Smooth muscle cell of bladder (primary cell): ENCODE data around the gene INA. TPM values are rescaled to one million over a fixed set of nuclear protein-coding genes. Genes with fewer than 3 reads are reported as not detected.

ENCODE experiments used
- total RNA-seq: library from RNA; depleted of rRNA; stranded (reverse); fragments of >200 nt; gene quantifications from 2 replicates; pipeline ENCODE4 v1.2.3, GENCODE V29; 2014

Gene INA
- total RNA-seq = 0.18 and 0.28 TPM in 2 replicates

GRCh38 chr10:103276896-103277712 is at the start of gene INA:
INA (plus strand) TSS chr10:103277138; CDS start chr10:103277212, 74 bp downstream.

GRCh38 chr10:103245587-103245986 is 31.4 kb upstream of the INA start, which contains the start of gene RPEL1:
RPEL1 (plus strand) TSS chr10:103245887; CDS start chr10:103245997, 110 bp downstream.

Other genes starting within 250 kb of the INA start
- gene NT5C2, start 83.9 kb upstream of the INA start, total RNA-seq = 65.2 and 73.7 TPM in 2 replicates
- gene RPEL1, start 31.3 kb upstream of the INA start, total RNA-seq = under 0.01 TPM in 1 of 2 replicates, not detected in the other
- 10.0 and 13.5 TPM in 2 replicates for gene PCGF6, start 74.0 kb downstream of the INA start, total RNA-seq
- gene TAF5, start 90.8 kb downstream of the INA start, total RNA-seq = 2.4 and 3.2 TPM in 2 replicates
- 172 and 210 TPM in 2 replicates for gene ATP5MK, start 119.3 kb downstream of the INA start, total RNA-seq
- gene PDCD11, start 119.5 kb downstream of the INA start, total RNA-seq = 25.6 and 28.8 TPM in 2 replicates
- 15.5 and 21.0 TPM in 2 replicates for gene CALHM2, start 175.2 kb downstream of the INA start, total RNA-seq
- not detected in 2 replicates for gene CALHM1, start 181.8 kb downstream of the INA start, total RNA-seq
- gene CALHM3, start 202.1 kb downstream of the INA start, total RNA-seq = not detected in 2 replicates
- 0.57 and 1.6 TPM in 2 replicates for gene NEURL1, start 216.6 kb downstream of the INA start, total RNA-seq